SK-N-SH treated with all-trans-retinoic acid at 6 μM for 48 hours (cell line): ENCODE measurements around the gene NCMAP.
"Not testable (repeated sequence)": the region's sequence is repeated elsewhere in the genome, so short reads cannot be mapped to it uniquely, and the experiment has no call there.

Source experiments
- RARB ChIP-seq: fragments of 250-450 bp; sonication (Bioruptor Pico); IDR thresholded peaks from 2 replicates; pipeline ENCODE4 v1.8.0; 2021; ENCODE audit warnings: mild to moderate bottlenecking, moderate library complexity
- ZNF565 ChIP-seq: fragments of 450-650 bp; formaldehyde crosslinking; conservative IDR thresholded peaks from 2 replicates; pipeline ENCODE4 v1.5.0; 2020; ENCODE audit warnings: low read depth, mild to moderate bottlenecking, moderate library complexity
- ZNF70 ChIP-seq: fragments of 450-650 bp; formaldehyde crosslinking; IDR thresholded peaks from 2 replicates; pipeline ENCODE4 v1.5.0; 2020; ENCODE audit warnings: mild to moderate bottlenecking, moderate library complexity

GRCh38 chr1:24520282-24520681, 35.6 kb upstream of the NCMAP start:
- not testable (repeated sequence) for TF ChIP-seq ZNF70, RARB, ZNF565 (CRISPR knock-in tag)
